Neuronal stem cell (in vitro differentiated cells): ENCODE data around the gene SHISA7.
"Not testable (repeated sequence)": the region's sequence is repeated elsewhere in the genome, so short reads cannot be mapped to it uniquely, and the experiment has no call there.

ENCODE experiments used
- DNase-seq: peaks from one replicate; pipeline ENCODE4 v3.0.0-alpha.2; 2013; ENCODE audit warnings: low spot score
- H2AFZ ChIP-seq: one replicate; pipeline ENCODE4 v1.6.1; 2013; ENCODE audit warnings: mild to moderate bottlenecking, low read length, inconsistent platforms
- H2AK5ac ChIP-seq: 2 replicates; pipeline ENCODE4 v1.6.1; 2013; ENCODE audit warnings: low read depth, mild to moderate bottlenecking, inconsistent platforms, low read length, moderate library complexity, mixed read lengths
- H2BK120ac ChIP-seq: 2 replicates; pipeline ENCODE4 v1.6.1; 2013; ENCODE audit warnings: low read depth, mild to moderate bottlenecking, inconsistent platforms, low read length, moderate library complexity, mixed read lengths
- H2BK12ac ChIP-seq: one replicate; pipeline ENCODE4 v1.6.1; 2013; ENCODE audit warnings: low read length, inconsistent platforms
- H2BK15ac ChIP-seq: 2 replicates; pipeline ENCODE4 v1.6.1; 2013; ENCODE audit warnings: mild to moderate bottlenecking, low read length, inconsistent platforms, mixed read lengths
- H2BK5ac ChIP-seq: one replicate; pipeline ENCODE4 v1.6.1; 2013; ENCODE audit warnings: inconsistent platforms, mild to moderate bottlenecking, low read length, moderate library complexity
- H3K14ac ChIP-seq: one replicate; pipeline ENCODE4 v1.6.1; 2013; ENCODE audit warnings: low read length, inconsistent platforms
- H3K18ac ChIP-seq: 2 replicates; pipeline ENCODE4 v1.6.1; 2013; ENCODE audit warnings: low read length, inconsistent platforms
- H3K23ac ChIP-seq: 2 replicates; pipeline ENCODE4 v1.6.1; 2013; ENCODE audit warnings: low read depth, mild to moderate bottlenecking, mixed read lengths, low read length, inconsistent platforms; ENCODE audit not compliant: poor library complexity
- H3K27ac ChIP-seq: replicated peaks from 3 replicates; pipeline ENCODE4 v1.5.1; 2013; ENCODE audit warnings: low read length, inconsistent platforms
- H3K27me3 ChIP-seq, 3 experiments: 2 replicates each; pipeline ENCODE4 v1.6.1; 2013; ENCODE audit warnings: low read length in 3 of 3, mild to moderate bottlenecking in 2 of 3, inconsistent platforms in 1 of 3, low read depth in 1 of 3, mixed read lengths in 1 of 3, moderate library complexity in 1 of 3; ENCODE audit not compliant: control insufficient read depth in 3 of 3, insufficient read depth in 3 of 3
- H3K36me3 ChIP-seq, 2 donors: replicated peaks in 1 of 2; 2 replicates each; pipeline ENCODE4 v1.6.1; 2013; ENCODE audit warnings: low read length in 2 of 2; ENCODE audit not compliant: control insufficient read depth in 2 of 2, insufficient read depth in 2 of 2
- H3K4ac ChIP-seq: 2 replicates; pipeline ENCODE4 v1.6.1; 2013; ENCODE audit warnings: inconsistent platforms, mild to moderate bottlenecking, low read length, moderate library complexity
- H3K4me1 ChIP-seq, 2 donors: 1 replicate in 1 of 2; 2 replicates in 1 of 2; pipeline ENCODE4 v1.6.1; 2013; ENCODE audit warnings: low read length in 2 of 2, low read depth in 1 of 2; ENCODE audit not compliant: control insufficient read depth in 2 of 2, insufficient read depth in 1 of 2
- H3K4me2 ChIP-seq: one replicate; pipeline ENCODE4 v1.6.1; 2013; ENCODE audit warnings: mild to moderate bottlenecking, low read length, inconsistent platforms; ENCODE audit not compliant: insufficient read depth, poor library complexity, severe bottlenecking
- H3K4me3 ChIP-seq, 2 donors: 2 replicates each; pipeline ENCODE4 v1.5.1; 2013; ENCODE audit warnings: low read length in 2 of 2, mild to moderate bottlenecking in 2 of 2, inconsistent platforms in 1 of 2, moderate library complexity in 1 of 2
- H3K79me1 ChIP-seq: one replicate; pipeline ENCODE4 v1.6.1; 2013; ENCODE audit warnings: low read depth, mild to moderate bottlenecking, inconsistent platforms, low read length, moderate library complexity
- H3K9ac ChIP-seq: one replicate; pipeline ENCODE4 v1.6.1; 2013; ENCODE audit warnings: mild to moderate bottlenecking, low read depth, low read length, inconsistent platforms; ENCODE audit not compliant: poor library complexity
- H3K9me3 ChIP-seq, 2 donors: replicated peaks in 1 of 2; 2 replicates each; pipeline versions ENCODE3 to v1.6.1; 2013; ENCODE audit warnings: low read length in 2 of 2, mild to moderate bottlenecking in 2 of 2, inconsistent platforms in 1 of 2, low read depth in 1 of 2, mixed read lengths in 1 of 2, moderate library complexity in 1 of 2; ENCODE audit not compliant: control insufficient read depth in 2 of 2, insufficient read depth in 1 of 2
- H4K8ac ChIP-seq: one replicate; pipeline ENCODE4 v1.6.1; 2013; ENCODE audit warnings: low read depth, mild to moderate bottlenecking, inconsistent platforms, low read length, moderate library complexity
- H4K91ac ChIP-seq: one replicate; pipeline ENCODE4 v1.6.1; 2013; ENCODE audit warnings: low read length, low read depth, mild to moderate bottlenecking, inconsistent platforms; ENCODE audit not compliant: poor library complexity
- WGBS, 2 donors: extraction: QIAGEN DNeasy Blood & Tissue Kit; methylation state at CpG; one replicate each; pipeline ENCODE4 v1.1.7; 2013; ENCODE audit warnings: missing lambda C conversion rate in 2 of 2, mixed read lengths in 1 of 2; ENCODE audit not compliant: insufficient read length in 2 of 2, insufficient replicate concordance in 1 of 2; ENCODE audit errors: extremely low coverage in 2 of 2; 5-methylcytosine and 5-hydroxymethylcytosine counted together

SHISA7 gene

DNA sequence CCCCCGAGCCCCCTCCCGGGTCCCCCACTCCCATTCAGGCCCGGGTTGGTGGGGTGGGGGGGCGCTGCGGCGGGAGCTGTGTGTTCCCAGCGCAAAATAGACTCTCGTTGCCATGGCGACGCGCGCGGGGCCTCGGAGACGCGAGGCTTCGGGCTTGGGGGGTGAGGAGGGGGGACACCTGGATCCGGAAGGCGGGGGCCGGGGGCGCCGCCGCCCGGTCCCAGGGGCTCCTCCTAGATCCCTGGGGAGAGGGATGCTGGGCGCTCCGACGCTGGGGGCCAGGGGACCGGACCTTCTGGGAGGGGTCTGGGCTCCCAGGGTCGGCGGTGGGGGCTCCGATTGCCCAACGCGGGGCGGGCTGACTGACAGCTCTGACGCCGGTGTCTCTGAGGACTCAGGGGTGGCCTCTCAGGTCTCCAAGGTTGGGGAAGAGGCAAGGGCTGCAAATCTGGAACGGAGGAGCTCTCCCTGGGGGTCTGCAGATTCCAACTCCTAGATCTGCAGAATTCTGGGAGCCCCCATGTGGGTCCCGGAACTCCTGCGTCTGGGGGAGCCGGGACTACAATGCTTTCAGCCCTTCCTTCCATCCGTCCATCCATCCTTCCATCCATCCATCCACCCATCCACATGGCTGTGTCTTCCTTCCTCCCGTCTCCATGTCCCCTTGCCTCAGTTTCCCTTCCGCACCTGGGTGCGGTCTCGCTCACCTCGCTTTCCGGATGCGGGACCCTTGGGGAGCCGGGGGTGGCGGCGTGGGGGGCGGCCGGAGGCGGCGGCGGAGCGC is 9.1 kb upstream of the SHISA7 start:
- Histone ChIP-seq H2BK15ac (peak overlapping the region; percentile 67), H3K4ac (no peak overlapping the region), H3K18ac (peak overlapping the region; percentile 85), H3K9ac (peak overlapping the region; percentile 92), H2BK5ac (peak overlapping the region; percentile 53), H3K9me3 (peaks cover 0 to 2% of the 10 kb centered on the region in 2 donors), H2BK12ac (no peak overlapping the region), H3K14ac (peak overlapping the region; percentile 8), H2BK120ac (no peak overlapping the region), H3K79me1 (peaks cover 2% of the 10 kb centered on the region), H2AFZ (peak overlapping the region; percentile 92), H3K27me3 (peaks cover 9 to 49% (median 9%) of the 10 kb centered on the region in 3 experiments), H3K4me2 (peak overlapping the region; percentile 96), H2AK5ac (peak overlapping the region; percentile 63), H4K91ac (no peak overlapping the region), H3K27ac (no peak overlapping the region), H4K8ac (no peak overlapping the region), H3K23ac (peak overlapping the region; percentile 43), H3K4me1 (peaks cover 8 to 18% of the 10 kb centered on the region in 2 donors), H3K36me3 (peaks cover 0 to 12% of the 10 kb centered on the region in 2 donors), H3K4me3 (peak overlapping the region; percentile 56 to 71)
- WGBS, 2 donors: no CpG with 5 or more reads among the region's 57 CpGs
- DNase-seq: no peak

DNA sequence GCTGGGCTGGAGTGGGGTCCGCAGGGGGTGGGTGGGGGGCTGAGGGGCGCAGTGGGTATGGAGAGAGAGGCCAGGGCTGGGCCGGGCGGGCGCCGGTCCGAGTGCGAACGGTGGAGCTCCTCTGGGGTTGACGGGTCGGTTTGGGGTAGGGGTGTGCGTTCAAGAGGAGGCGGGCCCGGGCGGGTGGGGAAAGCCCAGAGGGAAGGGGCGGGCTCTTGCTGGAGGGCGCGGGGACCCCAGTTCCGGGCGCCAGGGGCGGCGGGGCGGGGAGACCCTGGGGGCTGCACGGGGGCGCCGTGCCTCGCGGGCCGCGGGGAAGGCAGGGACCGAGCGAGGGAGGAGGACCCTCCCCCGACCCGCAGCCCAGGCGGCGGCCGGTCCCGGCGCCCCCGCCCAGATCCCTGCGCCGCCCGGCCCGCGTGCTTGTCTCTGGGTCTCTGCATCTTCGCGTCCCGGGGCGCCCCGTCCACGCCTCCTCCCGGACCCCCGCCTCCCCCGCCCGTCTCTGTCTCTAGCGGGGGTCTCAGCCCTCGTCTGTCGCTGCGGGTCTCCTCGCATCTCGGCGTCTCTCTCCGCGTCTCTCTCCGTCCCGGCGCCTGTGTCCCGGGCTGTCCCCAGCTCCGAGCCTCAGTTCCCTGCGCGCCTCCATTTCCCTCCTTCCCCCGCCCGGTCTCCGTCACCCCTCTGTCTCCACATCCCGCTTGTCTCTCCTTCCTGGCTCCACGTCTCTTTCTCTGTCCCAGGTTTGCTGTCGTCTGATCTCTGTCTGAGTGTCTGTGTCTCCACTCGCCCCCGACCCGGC is 8.3 kb upstream of the SHISA7 start:
- H2BK15ac ChIP-seq: peak overlapping the region; percentile 89
- H3K4ac ChIP-seq: no peak overlapping the region
- H3K14ac ChIP-seq: no peak overlapping the region
- H2AFZ ChIP-seq: peak overlapping the region; percentile 92
- H3K4me3 ChIP-seq: peak overlapping the region; percentile 56 to 66
- peaks cover 9 to 54% (median 15%) of the 10 kb centered on the region in 3 experiments for H3K27me3 ChIP-seq
- H3K36me3 ChIP-seq: peaks cover 0 to 10% of the 10 kb centered on the region in 2 donors
- peak overlapping the region; percentile 96 for H3K4me2 ChIP-seq
- peak overlapping the region; percentile 37 for H2AK5ac ChIP-seq
- H4K8ac ChIP-seq: no peak overlapping the region
- peak overlapping the region; percentile 44 for H3K9ac ChIP-seq
- H3K9me3 ChIP-seq: peaks cover 0 to 2% of the 10 kb centered on the region in 2 donors
- H3K23ac ChIP-seq: peak overlapping the region; percentile 43
- H2BK5ac ChIP-seq: peak overlapping the region; percentile 53
- H2BK12ac ChIP-seq: no peak overlapping the region
- no peak for DNase-seq
- no peak overlapping the region for H2BK120ac ChIP-seq
- no CpG with 5 or more reads among the region's 80 CpGs for WGBS, 2 donors
- peak overlapping the region; percentile 94 for H3K18ac ChIP-seq
- H4K91ac ChIP-seq: no peak overlapping the region
- no peak overlapping the region for H3K27ac ChIP-seq
- peaks cover 2% of the 10 kb centered on the region for H3K79me1 ChIP-seq
- peaks cover 8 to 18% of the 10 kb centered on the region in 2 donors for H3K4me1 ChIP-seq

DNA sequence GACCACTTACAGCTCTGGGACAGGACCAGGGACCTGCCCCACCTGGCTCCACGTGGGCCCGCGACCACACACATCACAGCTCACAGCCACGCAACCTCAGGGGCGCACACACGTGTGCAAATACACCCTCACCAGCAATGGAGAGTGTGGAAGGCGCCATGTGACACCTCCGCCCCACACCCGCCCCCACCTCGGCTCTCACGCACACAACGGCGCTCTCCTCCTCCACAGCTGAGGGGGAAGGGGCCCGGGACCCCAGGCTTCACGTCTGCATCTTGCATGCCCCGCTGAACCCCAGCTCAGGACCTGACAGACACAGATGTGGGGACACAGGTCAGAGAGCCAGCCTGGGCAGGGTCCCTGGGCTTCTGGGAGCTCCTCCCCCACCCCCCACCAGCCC is 6.4 kb upstream of the SHISA7 start:
- no peak overlapping the region for H3K4me2 ChIP-seq
- H2BK12ac ChIP-seq: peak overlapping the region; percentile 96
- H3K36me3 ChIP-seq: no peaks in the 10 kb centered on the region
- no peak overlapping the region for H3K4ac ChIP-seq
- peaks cover 2% of the 10 kb centered on the region for H3K79me1 ChIP-seq
- H3K9me3 ChIP-seq: peaks cover 0 to 2% of the 10 kb centered on the region in 2 donors
- H2BK15ac ChIP-seq: peak overlapping the region; percentile 92
- H3K27ac ChIP-seq: no peak overlapping the region
- H3K18ac ChIP-seq: peak overlapping the region; percentile 88
- H3K27me3 ChIP-seq: peaks cover 13 to 70% (median 28%) of the 10 kb centered on the region in 3 experiments
- H3K4me1 ChIP-seq: peaks cover 8 to 18% of the 10 kb centered on the region in 2 donors
- H2BK120ac ChIP-seq: no peak overlapping the region
- peak overlapping the region; percentile 48 for H2AFZ ChIP-seq
- H3K9ac ChIP-seq: peak overlapping the region; percentile 66
- no peak for DNase-seq
- no peak overlapping the region for H4K91ac ChIP-seq
- no CpG with 5 or more reads among the region's 16 CpGs for WGBS, 2 donors
- no peak overlapping the region for H4K8ac ChIP-seq
- peak overlapping the region; percentile 85 for H3K14ac ChIP-seq
- peak overlapping the region; percentile 68 for H2BK5ac ChIP-seq
- peak overlapping the region; percentile 97 for H2AK5ac ChIP-seq
- H3K4me3 ChIP-seq: peak overlapping the region in 1 of 2 donors; percentile 66
- peak overlapping the region; percentile 46 for H3K23ac ChIP-seq

DNA sequence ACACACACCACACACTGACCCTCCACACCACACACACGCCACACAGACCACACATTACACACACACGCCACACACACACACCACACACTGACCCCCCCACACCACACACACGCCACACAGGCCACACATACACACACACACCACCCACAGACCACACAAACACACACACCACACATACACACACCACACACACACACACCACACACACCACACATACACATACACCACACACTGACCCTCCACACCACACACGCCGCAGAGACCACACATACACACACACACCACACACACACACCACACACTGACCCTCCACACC is 5.0 kb upstream of the SHISA7 start:
- H2AK5ac ChIP-seq, H2BK5ac ChIP-seq: not testable (repeated sequence)
- WGBS, 2 donors: no CpG with 5 or more reads among the region's 5 CpGs

More for the DNA sequence above, 5.0 kb upstream of the SHISA7 start:
- Histone ChIP-seq H3K9ac (peak overlapping the region; percentile 78), H3K27me3 (peaks cover 20 to 83% (median 40%) of the 10 kb centered on the region in 3 experiments), H3K14ac (peak overlapping the region; percentile 71), H3K23ac (peak overlapping the region; percentile 80), H2BK12ac (peak overlapping the region; percentile 30), H3K4me1 (peaks cover 13 to 21% of the 10 kb centered on the region in 2 donors), H3K4me3 (peak overlapping the region in 1 of 2 donors; percentile 66)
- H3K4me2 ChIP-seq, H3K36me3 ChIP-seq, H3K9me3 ChIP-seq, H4K91ac ChIP-seq, H4K8ac ChIP-seq, H2BK15ac ChIP-seq, H2AFZ ChIP-seq, H3K79me1 ChIP-seq, H3K4ac ChIP-seq, H3K27ac ChIP-seq, DNase-seq, H2BK120ac ChIP-seq, H3K18ac ChIP-seq: not testable (repeated sequence)
